IMR-90 (cell line): Measurements from ENCODE around the gene GALNT6. TPM values are rescaled to one million over a fixed set of nuclear protein-coding genes. Genes with fewer than 3 reads are reported as not detected.

ENCODE experiments used
- ATAC-seq: fragments of 200-7000 bp; cut with Tn5 transposase; 2 replicates; pipeline ENCODE4 v1.9.1; 2020; ENCODE audit warnings: low read depth, mild to moderate bottlenecking, moderate library complexity
- BruUV-seq: library from RNA; stranded (reverse); fragments of 400-500 nt; replicated peaks from 2 replicates; lab custom pipeline; 2021; lab: Mats Ljungman, UMichigan
- CTCF ChIA-PET: fragments of 300-600 bp; formaldehyde crosslinking; extraction: SDS; loops from one replicate; lab custom pipeline; 2021; ENCODE audit warnings: antibody characterized with exemption; lab: Yijun Ruan, JAX
- POLR2A ChIA-PET: fragments of 300-600 bp; sonication (Branson Sonifier 250); formaldehyde crosslinking; loops from one replicate; lab custom pipeline; 2022; ENCODE audit warnings: antibody characterized with exemption; ENCODE audit not compliant: unreplicated experiment; lab: Charles Lee
- DNase-seq: peaks from one replicate; pipeline ENCODE4 v3.0.0; 2013
- H2AFZ ChIP-seq: replicated peaks from 2 replicates; pipeline ENCODE3; 2013; ENCODE audit warnings: low read length, mild to moderate bottlenecking; ENCODE audit not compliant: poor library complexity
- H2AK5ac ChIP-seq: 2 replicates; pipeline ENCODE4 v1.6.1; 2013; ENCODE audit warnings: low read depth, low read length, inconsistent platforms
- H2AK9ac ChIP-seq: replicated peaks from 2 replicates; pipeline ENCODE3; 2013; ENCODE audit warnings: mild to moderate bottlenecking, low read depth, low read length, moderate library complexity; ENCODE audit not compliant: poor library complexity
- H2BK120ac ChIP-seq: 2 replicates; pipeline ENCODE4 v1.6.1; 2013; ENCODE audit warnings: low read depth, low read length, inconsistent platforms
- H2BK15ac ChIP-seq: 3 replicates; pipeline ENCODE4 v1.6.1; 2013; ENCODE audit warnings: low read depth, low read length, inconsistent platforms
- H2BK20ac ChIP-seq: 2 replicates; pipeline ENCODE4 v1.6.1; 2013; ENCODE audit warnings: low read depth, mild to moderate bottlenecking, inconsistent platforms, low read length, moderate library complexity
- H2BK5ac ChIP-seq: 2 replicates; pipeline ENCODE4 v1.6.1; 2013; ENCODE audit warnings: mild to moderate bottlenecking, low read depth, low read length, inconsistent platforms; ENCODE audit not compliant: poor library complexity, severe bottlenecking
- H3K14ac ChIP-seq: replicated peaks from 2 replicates; pipeline ENCODE4 v1.6.1; 2013; ENCODE audit warnings: low read depth, low read length, inconsistent platforms
- H3K18ac ChIP-seq: 2 replicates; pipeline ENCODE4 v1.6.1; 2013; ENCODE audit warnings: low read depth, low read length, control low read depth
- H3K23ac ChIP-seq: 2 replicates; pipeline ENCODE4 v1.6.1; 2013; ENCODE audit warnings: low read depth, low read length, inconsistent platforms
- H3K27ac ChIP-seq: 2 replicates; pipeline ENCODE4 v1.5.1; 2013; ENCODE audit warnings: mild to moderate bottlenecking, control low read depth, low read length; ENCODE audit not compliant: insufficient read depth
- H3K27me3 ChIP-seq: 2 replicates; pipeline ENCODE4 v1.6.1; 2013; ENCODE audit warnings: low read length; ENCODE audit not compliant: control insufficient read depth, insufficient read depth
- H3K36me3 ChIP-seq: 2 replicates; pipeline ENCODE4 v1.6.1; 2013; ENCODE audit warnings: low read length, mixed read lengths; ENCODE audit not compliant: control insufficient read depth, insufficient read depth
- H3K4ac ChIP-seq: 2 replicates; pipeline ENCODE4 v1.6.1; 2013; ENCODE audit warnings: low read depth, low read length, inconsistent platforms
- H3K4me1 ChIP-seq: 2 replicates; pipeline ENCODE4 v1.6.1; 2013; ENCODE audit warnings: low read length, mixed read lengths; ENCODE audit not compliant: control insufficient read depth, insufficient read depth
- H3K4me2 ChIP-seq: 2 replicates; pipeline ENCODE4 v1.6.1; 2013; ENCODE audit warnings: low read depth, mild to moderate bottlenecking, control low read depth, low read length, moderate library complexity
- H3K4me3 ChIP-seq: 2 replicates; pipeline ENCODE4 v1.5.1; 2013; ENCODE audit warnings: low read depth, mild to moderate bottlenecking, control low read depth, low read length, moderate library complexity; ENCODE audit not compliant: insufficient read depth
- H3K56ac ChIP-seq: 2 replicates; pipeline ENCODE4 v1.6.1; 2013; ENCODE audit warnings: low read length, inconsistent platforms; ENCODE audit not compliant: insufficient read depth; ENCODE audit errors: extremely low read depth
- H3K79me1 ChIP-seq, 2 experiments: 2 replicates each; pipeline ENCODE4 v1.6.1; 2013; ENCODE audit warnings: low read length in 2 of 2, inconsistent platforms in 1 of 2, low read depth in 1 of 2
- H3K9ac ChIP-seq: 2 replicates; pipeline ENCODE4 v1.6.1; 2013; ENCODE audit warnings: low read depth, low read length, control low read depth
- H3K9me1 ChIP-seq: 2 replicates; pipeline ENCODE4 v1.6.1; 2013; ENCODE audit warnings: low read length, inconsistent platforms; ENCODE audit not compliant: insufficient read depth
- H3K9me3 ChIP-seq: 2 replicates; pipeline ENCODE4 v1.6.1; 2013; ENCODE audit warnings: low read length; ENCODE audit not compliant: control insufficient read depth, insufficient read depth
- H4K20me1 ChIP-seq: 2 replicates; pipeline ENCODE4 v1.6.1; 2013; ENCODE audit warnings: low read length, inconsistent platforms; ENCODE audit not compliant: insufficient read depth
- H4K5ac ChIP-seq: 2 replicates; pipeline ENCODE4 v1.6.1; 2013; ENCODE audit warnings: mild to moderate bottlenecking, low read depth, low read length, control low read depth
- H4K8ac ChIP-seq, 2 experiments: 2 replicates each; pipeline ENCODE4 v1.6.1; 2013; ENCODE audit warnings: low read depth in 2 of 2, low read length in 2 of 2, control low read depth in 1 of 2, inconsistent platforms in 1 of 2
- H4K91ac ChIP-seq: 2 replicates; pipeline ENCODE4 v1.6.1; 2013; ENCODE audit warnings: low read depth, low read length, inconsistent platforms; ENCODE audit not compliant: insufficient read depth
- CEBPB ChIP-seq: IDR thresholded peaks from 2 replicates; pipeline ENCODE4 v1.6.1; 2012; ENCODE audit warnings: low read depth, low read length, improper control_type of control experiment
- CHD1 ChIP-seq: IDR thresholded peaks from 2 replicates; pipeline ENCODE4 v1.6.1; 2012; ENCODE audit warnings: low read depth, low read length, improper control_type of control experiment
- CTCF ChIP-seq: conservative IDR thresholded peaks from 2 replicates; pipeline ENCODE4 v1.5.1; 2012; ENCODE audit warnings: mild to moderate bottlenecking, low read depth, low read length, improper control_type of control experiment
- MAFK ChIP-seq: IDR thresholded peaks from 2 replicates; pipeline ENCODE4 v1.6.1; 2012; ENCODE audit warnings: low read depth, low read length, improper control_type of control experiment
- MAZ ChIP-seq: IDR thresholded peaks from 2 replicates; pipeline ENCODE4 v1.6.1; 2012; ENCODE audit warnings: low read depth, mild to moderate bottlenecking, low read length, improper control_type of control experiment, moderate library complexity, borderline replicate concordance
- MXI1 ChIP-seq: IDR thresholded peaks from 2 replicates; pipeline ENCODE4 v1.6.1; 2012; ENCODE audit warnings: low read depth, mild to moderate bottlenecking, low read length, moderate library complexity, borderline replicate concordance
- NFE2L2 ChIP-seq: fragments of 150-350 bp; IDR thresholded peaks from 2 replicates; pipeline ENCODE4 v1.6.1; 2016; ENCODE audit warnings: low read depth, mild to moderate bottlenecking, low read length
- POLR2A ChIP-seq: IDR thresholded peaks from 2 replicates; pipeline ENCODE4 v1.6.1; 2012; ENCODE audit warnings: mild to moderate bottlenecking, low read depth, low read length
- RCOR1 ChIP-seq: IDR thresholded peaks from 2 replicates; pipeline ENCODE4 v1.6.1; 2012; ENCODE audit warnings: mild to moderate bottlenecking, low read length, improper control_type of control experiment; ENCODE audit not compliant: insufficient replicate concordance
- SMC3 ChIP-seq: fragments of 150-350 bp; IDR thresholded peaks from 2 replicates; pipeline ENCODE4 v1.6.1; 2016; ENCODE audit warnings: low read depth, mild to moderate bottlenecking, antibody characterized with exemption, low read length, moderate library complexity
- USF2 ChIP-seq: fragments of 150-350 bp; IDR thresholded peaks from 2 replicates; pipeline ENCODE4 v1.6.1; 2017; ENCODE audit warnings: mild to moderate bottlenecking, antibody characterized with exemption, low read length, low read depth
- WGBS, 2 experiments: methylation state at CpG; one replicate each; pipeline versions ENCODE4 v1.1.5 to v1.1.7; 2013; ENCODE audit warnings: missing lambda C conversion rate in 2 of 2; ENCODE audit not compliant: insufficient read length in 1 of 2; ENCODE audit errors: extremely low coverage in 2 of 2; 5-methylcytosine and 5-hydroxymethylcytosine counted together
- dilution Hi-C: fragments of 300-500 bp; cut with HindIII; formaldehyde crosslinking; loops from one replicate; pipeline ENCODE4 v1.14.3; 2018; ENCODE audit warnings: low sequenced_read_pairs; ENCODE audit not compliant: unreplicated experiment
- in situ Hi-C: fragments of 300-500 bp; cut with MboI; formaldehyde crosslinking; loops from 3 replicates; pipeline ENCODE4 v1.14.3; 2019; ENCODE audit warnings: low sequenced_read_pairs, inconsistent platforms, mixed read lengths
- intact Hi-C: fragments of 100-400 bp; cut with micrococcal nuclease; formaldehyde crosslinking; loops from 2 replicates; pipeline ENCODE4 v1.10.0; 2022
- polyA plus RNA-seq, 3 experiments: library from polyadenylated mRNA; depleted of rRNA; stranded (reverse); fragments of >200 nt; gene quantifications; 2 replicates each; pipeline ENCODE4 v1.2.3, GENCODE V29; 2012; ENCODE audit warnings: low replicate concordance in 1 of 3
- total RNA-seq: library from RNA; depleted of rRNA; stranded (reverse); fragments of >200 nt; gene quantifications from 2 replicates; pipeline ENCODE4 v1.2.3, GENCODE V29; 2012

Gene GALNT6
- total and polyA plus RNA-seq, 2 of the 4 experiments (the other 2 are of a cell fraction): 17.1 to 23.7 TPM

GRCh38 chr12:51405801-51406207 lies 14.6 kb upstream of the GALNT6 start:
- no peak overlapping the region for H2BK120ac ChIP-seq
- H3K4me2 ChIP-seq: no peak overlapping the region
- H3K27ac ChIP-seq: no peak overlapping the region
- POLR2A ChIA-PET: no interaction called here
- TF ChIP-seq MXI1: no peak
- TF ChIP-seq MAZ: no peak
- TF ChIP-seq MAFK: no peak
- TF ChIP-seq CHD1: no peak
- TF ChIP-seq CEBPB: no peak
- no peak for TF ChIP-seq CTCF
- no peak for TF ChIP-seq RCOR1
- no peak for TF ChIP-seq USF2
- no peak for TF ChIP-seq NFE2L2
- no peak for TF ChIP-seq POLR2A
- no peak for TF ChIP-seq SMC3
- no peak overlapping the region for H2AK5ac ChIP-seq
- intact Hi-C loops (no loop called here), in situ Hi-C loops (no loop called here), dilution Hi-C loops (no loop called here)
- no peak overlapping the region for H4K5ac ChIP-seq
- H3K18ac ChIP-seq: no peak overlapping the region
- no peaks in the 10 kb centered on the region for H4K20me1 ChIP-seq
- H2BK15ac ChIP-seq: no peak overlapping the region
- H3K4me3 ChIP-seq: no peak overlapping the region
- no peak overlapping the region for H2BK20ac ChIP-seq
- no peak overlapping the region for H3K9ac ChIP-seq
- H2AK9ac ChIP-seq: no peak overlapping the region
- ATAC-seq (no peak), DNase-seq (no peak)
- no peak overlapping the region for H2AFZ ChIP-seq
- no peaks in the 10 kb centered on the region for H3K79me1 ChIP-seq
- no peak overlapping the region for H3K56ac ChIP-seq
- no peak overlapping the region for H4K8ac ChIP-seq
- no peak overlapping the region for H2BK5ac ChIP-seq
- CTCF ChIA-PET: no interaction called here
- no peaks in the 10 kb centered on the region for H3K9me3 ChIP-seq
- no peak overlapping the region for H3K23ac ChIP-seq
- H4K91ac ChIP-seq: no peak overlapping the region
- BruUV-seq: no TSS peak
- H3K27me3 ChIP-seq: no peaks in the 10 kb centered on the region; the same call in 1 of the 2 replicates
- no peaks in the 10 kb centered on the region for H3K36me3 ChIP-seq
- no peak overlapping the region for H3K4ac ChIP-seq
- H3K4me1 ChIP-seq: no peaks in the 10 kb centered on the region
- H3K9me1 ChIP-seq: no peaks in the 10 kb centered on the region
- WGBS, 2 experiments: no CpG with 5 or more reads among the region's 3 CpGs
- H3K14ac ChIP-seq: no peak overlapping the region
